Measurements from ENCODE around the gene DIAPH2.

DIAPH2 gene

GRCh38 chrX:97011540-97011939 is 326.9 kb downstream of the DIAPH2 start:
- TF ChIP-seq CTCF (IDR thresholded peaks at IDR 0.05; ENCODE audit: low read depth, low read length, missing control alignments): no peak
- no peak overlapping the region for H3K4me3 ChIP-seq (replicated peaks; ENCODE audit: low read depth, low read length)
- no peak for DNase-seq (ENCODE audit: extremely low read depth, low read depth)

- DNase-seq (ENCODE audit: extremely low read depth, low read depth): no peak
- TF ChIP-seq CTCF (IDR thresholded peaks at IDR 0.05; ENCODE audit: low read depth, low read length, missing control alignments): no peak
- H3K4me3 ChIP-seq (replicated peaks; ENCODE audit: low read depth, low read length): no peak overlapping the region
These were observed 331.5 kb downstream of the DIAPH2 start for GRCh38 chrX:97016106-97016505.

- TF ChIP-seq CTCF (IDR thresholded peaks at IDR 0.05; ENCODE audit: low read depth, low read length, missing control alignments): no peak
- no peak for DNase-seq (ENCODE audit: extremely low read depth, low read depth)
- H3K4me3 ChIP-seq (replicated peaks; ENCODE audit: low read depth, low read length): no peak overlapping the region
These were observed 337.0 kb downstream of the DIAPH2 start for GRCh38 chrX:97021680-97022079.

- H3K4me3 ChIP-seq (replicated peaks; ENCODE audit: low read depth, low read length): no peak overlapping the region
- DNase-seq (ENCODE audit: extremely low read depth, low read depth): no peak
- no peak for TF ChIP-seq CTCF (IDR thresholded peaks at IDR 0.05; ENCODE audit: low read depth, low read length, missing control alignments)
These were observed 341.8 kb downstream of the DIAPH2 start for GRCh38 chrX:97026406-97026805.

- TF ChIP-seq CTCF (IDR thresholded peaks at IDR 0.05; ENCODE audit: low read depth, low read length, missing control alignments): no peak
- no peak overlapping the region for H3K4me3 ChIP-seq (replicated peaks; ENCODE audit: low read depth, low read length)
- DNase-seq (ENCODE audit: extremely low read depth, low read depth): no peak
These were observed 342.8 kb downstream of the DIAPH2 start for GRCh38 chrX:97027384-97027922.

GRCh38 chrX:97030463-97030862 is 345.8 kb downstream of the DIAPH2 start:
- H3K4me3 ChIP-seq (replicated peaks; ENCODE audit: low read depth, low read length): no peak overlapping the region
- no peak for TF ChIP-seq CTCF (IDR thresholded peaks at IDR 0.05; ENCODE audit: low read depth, low read length, missing control alignments)
- DNase-seq (ENCODE audit: extremely low read depth, low read depth): no peak

GRCh38 chrX:97030947-97031346 is 346.3 kb downstream of the DIAPH2 start:
- no peak overlapping the region for H3K4me3 ChIP-seq (replicated peaks; ENCODE audit: low read depth, low read length)
- no peak for TF ChIP-seq CTCF (IDR thresholded peaks at IDR 0.05; ENCODE audit: low read depth, low read length, missing control alignments)
- DNase-seq (ENCODE audit: extremely low read depth, low read depth): no peak

Data from HFF-Myc (cell line).